ENCODE measurements around the gene SPG7. TPM values are rescaled to one million over a fixed set of nuclear protein-coding genes. Genes with fewer than 3 reads are reported as not detected.
"Not testable (repeated sequence)": the region's sequence is repeated elsewhere in the genome, so short reads cannot be mapped to it uniquely, and the experiment has no call there.

SPG7 gene
- total RNA-seq, 1 donor from 2014 or later = 132 TPM

GRCh38 chr16:89564476-89565255, 56.5 kb downstream of the SPG7 start:
- no peak for DNase-seq (ENCODE audit: low spot score)

GRCh38 chr16:89565256-89565505, 57.0 kb downstream of the SPG7 start:
- DNase-seq (ENCODE audit: low spot score) = no peak

GRCh38 chr16:89565506-89566372, 57.5 kb downstream of the SPG7 start:
- peak; percentile 67 for DNase-seq (ENCODE audit: low spot score)

- DNase-seq (ENCODE audit: low spot score) = no peak
Measured at GRCh38 chr16:89567656-89568594, 59.7 kb downstream of the SPG7 start.

- no peak for DNase-seq (ENCODE audit: low spot score)
Measured at GRCh38 chr16:89569506-89570341, 61.5 kb downstream of the SPG7 start.

- DNase-seq (ENCODE audit: low spot score) = no peak
Measured at GRCh38 chr16:89570342-89570923, 62.2 kb downstream of the SPG7 start.

- not testable (repeated sequence) for DNase-seq (ENCODE audit: low spot score)
Measured at GRCh38 chr16:89570983-89571598, 62.9 kb downstream of the SPG7 start.

- DNase-seq (ENCODE audit: low spot score) = no peak
Measured at GRCh38 chr16:89571636-89572035, 63.4 kb downstream of the SPG7 start.

- no peak for DNase-seq (ENCODE audit: low spot score)
Measured at GRCh38 chr16:89572073-89572484, 63.9 kb downstream of the SPG7 start.

GRCh38 chr16:89572485-89573205, 64.4 kb downstream of the SPG7 start:
- no peak for DNase-seq (ENCODE audit: low spot score)

- DNase-seq (ENCODE audit: low spot score) = no peak
Measured at GRCh38 chr16:89573826-89574680, 65.8 kb downstream of the SPG7 start.

- DNase-seq (ENCODE audit: low spot score) = no peak
Measured at GRCh38 chr16:89574681-89575246, 66.6 kb downstream of the SPG7 start.

- no peak for DNase-seq (ENCODE audit: low spot score)
Measured at GRCh38 chr16:89575247-89576152, 67.3 kb downstream of the SPG7 start, which contains the start of gene CPNE7. TSS of gene CPNE7 (plus strand) at chr16:89575758. CDS start at chr16:89575898, 140 bp downstream.

GRCh38 chr16:89576153-89577054, 68.2 kb downstream of the SPG7 start:
- DNase-seq (ENCODE audit: low spot score) = no peak

GRCh38 chr16:89577055-89577759, 69.0 kb downstream of the SPG7 start:
- no peak for DNase-seq (ENCODE audit: low spot score)
